HG03159 (cell line): ENCODE results near the gene GPX4.

Experiments used
- ATAC-seq: cut with Tn5 transposase; IDR thresholded peaks from one replicate; pipeline ENCODE4 v1.9.1; 2021; ENCODE audit warnings: mild to moderate bottlenecking, moderate library complexity; ENCODE audit not compliant: unreplicated experiment

Gene GPX4

DNA sequence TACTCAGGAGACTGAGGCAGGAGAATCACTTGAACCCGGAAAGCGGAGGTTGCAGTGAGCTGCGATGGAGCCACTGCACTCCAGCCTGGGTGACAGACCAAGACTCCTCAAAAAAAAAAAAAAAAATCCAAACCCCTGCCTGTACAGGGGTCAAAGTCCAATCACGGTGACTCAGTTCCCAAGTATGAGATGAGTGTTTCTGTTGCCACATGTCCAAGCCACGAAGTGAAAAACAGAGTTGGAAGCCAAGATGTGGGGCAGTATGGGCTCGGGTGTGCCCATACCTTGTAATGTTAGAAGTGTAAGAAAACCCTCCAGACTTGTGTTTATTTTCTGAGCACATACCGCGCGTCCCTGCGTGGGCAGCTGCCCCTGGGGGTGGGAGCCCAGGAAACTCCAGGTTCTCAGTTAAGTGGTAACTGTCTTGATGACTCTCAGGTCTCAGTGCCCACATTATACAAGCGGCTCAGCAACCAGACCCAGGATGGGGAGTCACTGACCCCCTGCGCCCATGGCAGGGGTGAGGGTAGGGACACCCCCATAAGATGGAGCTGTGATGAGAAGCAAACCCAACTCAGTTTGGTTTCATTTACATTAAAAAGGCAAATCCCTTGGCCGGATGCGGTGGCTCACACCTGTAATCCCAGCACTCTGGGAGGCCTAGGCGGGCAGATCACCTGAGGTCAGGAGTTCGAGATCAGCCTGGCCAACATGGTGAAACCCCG is 1.2 kb upstream of the GPX4 start:
- no peak for ATAC-seq

- no peak for ATAC-seq
Observed at GRCh38 chr19:1103132-1103707, 574 bp upstream of the GPX4 start.

DNA sequence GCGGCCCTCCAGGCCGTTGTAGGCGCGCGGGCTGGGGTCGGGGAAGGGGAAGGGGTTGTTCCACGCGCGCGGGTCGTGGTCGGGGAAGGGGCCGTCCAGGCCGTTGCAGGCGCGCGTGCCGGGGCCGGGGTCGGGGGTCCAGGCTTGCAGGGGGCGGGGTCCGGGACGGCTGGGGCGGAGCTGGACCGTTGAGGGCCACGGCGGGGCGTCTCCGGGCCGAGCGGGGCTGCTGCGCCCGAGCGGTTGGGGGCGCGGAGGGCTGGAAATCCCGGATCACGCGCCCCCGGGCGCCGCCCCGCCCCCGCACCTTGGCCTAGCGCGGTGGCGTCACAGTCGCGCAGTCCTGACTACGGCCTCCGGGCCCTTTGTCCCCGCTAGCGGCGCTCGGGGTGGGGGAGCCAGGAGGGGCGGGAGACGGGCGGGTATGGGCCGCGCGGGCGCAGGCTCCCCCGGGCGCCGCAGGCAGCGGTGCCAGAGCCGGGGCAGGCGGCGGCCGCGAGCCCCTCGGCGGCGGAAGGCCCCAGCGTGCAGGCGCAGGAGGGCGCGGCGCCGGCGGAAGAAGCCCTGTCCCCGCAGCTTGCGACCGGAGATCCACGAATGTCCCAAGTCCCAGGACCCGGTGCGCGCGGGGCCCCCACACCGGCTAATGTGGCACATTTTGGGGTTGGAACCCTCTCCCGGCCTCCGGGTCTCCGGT is 665 bp downstream of the GPX4 start:
- peak; percentile 38 for ATAC-seq

DNA sequence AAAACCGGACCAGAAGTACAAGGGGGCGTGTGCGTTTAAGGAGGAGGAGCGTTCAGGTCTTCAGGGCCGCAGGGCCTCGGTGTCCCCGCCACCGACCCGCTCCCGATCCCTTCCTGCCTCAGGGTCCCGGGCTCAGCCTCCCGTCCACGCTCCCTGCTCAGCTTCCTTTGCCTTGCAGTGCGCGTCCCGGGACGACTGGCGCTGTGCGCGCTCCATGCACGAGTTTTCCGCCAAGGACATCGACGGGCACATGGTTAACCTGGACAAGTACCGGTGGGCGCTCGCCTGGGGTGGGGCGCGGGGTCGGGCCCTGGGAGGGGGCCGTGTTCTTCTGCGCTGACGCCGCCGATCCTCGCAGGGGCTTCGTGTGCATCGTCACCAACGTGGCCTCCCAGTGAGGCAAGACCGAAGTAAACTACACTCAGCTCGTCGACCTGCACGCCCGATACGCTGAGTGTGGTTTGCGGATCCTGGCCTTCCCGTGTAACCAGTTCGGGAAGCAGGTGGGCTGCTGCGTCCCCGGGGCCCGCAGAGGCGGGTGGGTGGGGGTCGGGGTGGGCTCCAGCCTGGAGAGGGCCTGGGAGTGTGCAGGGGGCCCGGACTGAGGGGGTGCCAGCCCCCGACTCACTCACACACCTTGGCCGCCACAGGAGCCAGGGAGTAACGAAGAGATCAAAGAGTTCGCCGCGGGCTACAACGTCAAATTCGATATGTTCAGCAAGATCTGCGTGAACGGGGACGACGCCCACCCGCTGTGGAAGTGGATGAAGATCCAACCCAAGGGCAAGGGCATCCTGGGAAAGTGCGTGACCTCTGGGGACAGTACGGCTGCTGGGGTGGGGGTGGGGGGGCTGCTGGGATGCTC is 1.4 kb downstream of the GPX4 start:
- no peak for ATAC-seq

DNA sequence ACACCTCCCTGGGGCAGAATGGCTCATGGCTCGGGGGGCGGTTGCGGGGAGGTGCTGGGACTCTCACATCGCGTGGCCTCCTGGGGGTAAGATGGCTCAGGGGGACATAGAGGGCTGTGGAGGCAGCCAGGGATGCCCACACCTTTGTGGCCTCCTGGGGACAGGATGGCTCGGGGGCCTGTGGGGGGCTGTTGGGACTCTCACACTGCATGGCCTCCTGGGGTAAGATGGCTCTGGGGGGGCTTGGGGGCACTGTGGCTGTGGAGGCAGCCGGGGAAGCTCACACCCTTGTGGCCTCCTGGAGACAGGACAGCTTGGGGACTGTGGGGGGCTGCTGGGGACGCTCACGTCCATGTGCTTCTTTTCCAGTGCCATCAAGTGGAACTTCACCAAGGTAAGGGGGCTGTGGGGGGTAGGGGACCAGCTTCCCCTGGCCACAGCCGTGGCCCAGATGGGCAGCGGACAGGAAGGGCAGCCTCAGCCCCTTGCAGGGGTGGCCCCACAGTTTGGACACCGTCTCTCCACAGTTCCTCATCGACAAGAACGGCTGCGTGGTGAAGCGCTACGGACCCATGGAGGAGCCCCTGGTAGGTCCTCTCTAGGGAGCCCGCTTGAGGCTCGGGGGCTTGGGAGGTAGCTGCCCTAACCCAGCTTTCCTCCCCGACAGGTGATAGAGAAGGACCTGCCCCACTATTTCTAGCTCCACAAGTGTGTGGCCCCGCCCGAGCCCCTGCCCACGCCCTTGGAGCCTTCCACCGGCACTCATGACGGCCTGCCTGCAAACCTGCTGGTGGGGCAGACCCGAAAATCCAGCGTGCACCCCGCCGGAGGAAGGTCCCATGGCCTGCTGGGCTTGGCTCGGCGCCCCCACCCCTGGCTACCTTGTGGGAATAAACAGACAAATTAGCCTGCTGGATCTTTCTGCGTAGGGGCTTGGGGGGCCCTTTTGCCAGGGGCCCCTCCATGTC is 2.4 kb downstream of the GPX4 start:
- no peak for ATAC-seq

DNA sequence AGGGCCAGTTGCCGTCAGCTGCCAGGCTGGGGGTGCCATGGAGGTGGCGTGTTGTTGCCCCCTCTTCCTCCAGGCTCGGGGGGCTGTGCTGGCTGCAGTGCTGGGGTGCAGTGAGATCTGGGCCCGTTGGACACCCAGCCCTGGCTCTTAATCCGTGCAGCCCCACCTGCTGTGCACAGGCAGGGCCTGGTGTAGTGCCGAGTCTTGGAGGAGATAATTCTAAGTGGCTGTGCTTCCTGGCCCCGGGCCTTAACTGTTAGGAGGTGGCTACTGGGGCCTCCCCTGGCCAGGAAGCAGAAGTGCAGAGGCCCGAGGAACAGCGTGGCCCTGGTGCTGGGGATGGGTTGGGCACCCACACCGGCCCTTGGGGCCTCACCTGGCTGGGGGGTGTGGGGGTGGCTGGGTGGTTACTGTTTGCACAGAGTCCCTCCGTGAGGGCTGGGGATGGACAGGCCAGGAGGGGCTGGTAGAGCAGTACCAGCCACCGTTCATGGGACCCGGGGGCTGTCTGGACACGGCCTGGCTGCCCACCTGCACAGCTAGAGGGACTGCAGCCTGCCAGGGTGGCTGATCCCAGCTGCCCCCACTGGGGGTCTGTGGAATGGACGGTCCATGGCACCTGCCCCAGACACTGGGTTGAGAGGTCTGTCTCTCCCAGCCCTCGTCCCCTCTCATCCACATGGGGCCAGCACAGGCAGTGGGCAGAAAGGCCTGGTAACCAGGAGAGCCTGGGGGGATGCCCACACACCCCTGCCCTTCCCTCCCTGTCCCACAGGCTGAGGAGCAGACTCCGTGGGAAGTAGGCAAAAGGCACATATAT is 3.3 kb downstream of the GPX4 start:
- no peak for ATAC-seq

DNA sequence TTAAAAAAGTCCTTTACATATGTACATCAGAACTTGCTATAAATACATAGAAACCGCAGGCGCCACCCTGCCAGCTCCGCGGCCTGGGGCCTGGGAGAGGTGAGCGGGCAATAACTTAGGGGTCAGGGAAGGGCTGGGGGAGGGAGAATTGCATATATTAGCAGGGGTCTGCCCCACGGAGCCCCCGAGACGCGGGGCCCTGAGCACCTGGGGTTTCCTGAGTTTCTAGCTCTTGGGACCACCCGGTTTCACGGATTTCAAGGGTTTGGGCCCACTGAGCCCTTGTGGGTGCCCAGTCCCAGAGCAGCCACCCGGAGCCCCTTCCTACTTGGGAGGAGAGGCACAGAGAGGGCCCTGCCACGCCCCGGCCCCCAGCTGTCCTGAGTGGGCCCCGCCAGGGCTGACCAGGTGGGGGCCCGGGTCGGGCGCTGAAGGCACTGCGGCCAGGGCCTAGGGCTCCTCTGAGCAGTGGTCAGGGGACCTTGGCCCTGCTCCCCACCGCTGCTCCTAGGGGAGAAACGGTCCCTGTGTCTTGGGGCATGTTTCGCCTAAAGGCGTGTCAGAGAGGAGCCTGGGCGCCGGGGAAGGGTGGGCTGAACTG is 4.0 kb downstream of the GPX4 start:
- ATAC-seq = no peak

- no peak for ATAC-seq
Observed at GRCh38 chr19:1108291-1109031, 4.7 kb downstream of the GPX4 start.

- ATAC-seq = no peak
Observed at GRCh38 chr19:1109032-1109551, 5.3 kb downstream of the GPX4 start.

DNA sequence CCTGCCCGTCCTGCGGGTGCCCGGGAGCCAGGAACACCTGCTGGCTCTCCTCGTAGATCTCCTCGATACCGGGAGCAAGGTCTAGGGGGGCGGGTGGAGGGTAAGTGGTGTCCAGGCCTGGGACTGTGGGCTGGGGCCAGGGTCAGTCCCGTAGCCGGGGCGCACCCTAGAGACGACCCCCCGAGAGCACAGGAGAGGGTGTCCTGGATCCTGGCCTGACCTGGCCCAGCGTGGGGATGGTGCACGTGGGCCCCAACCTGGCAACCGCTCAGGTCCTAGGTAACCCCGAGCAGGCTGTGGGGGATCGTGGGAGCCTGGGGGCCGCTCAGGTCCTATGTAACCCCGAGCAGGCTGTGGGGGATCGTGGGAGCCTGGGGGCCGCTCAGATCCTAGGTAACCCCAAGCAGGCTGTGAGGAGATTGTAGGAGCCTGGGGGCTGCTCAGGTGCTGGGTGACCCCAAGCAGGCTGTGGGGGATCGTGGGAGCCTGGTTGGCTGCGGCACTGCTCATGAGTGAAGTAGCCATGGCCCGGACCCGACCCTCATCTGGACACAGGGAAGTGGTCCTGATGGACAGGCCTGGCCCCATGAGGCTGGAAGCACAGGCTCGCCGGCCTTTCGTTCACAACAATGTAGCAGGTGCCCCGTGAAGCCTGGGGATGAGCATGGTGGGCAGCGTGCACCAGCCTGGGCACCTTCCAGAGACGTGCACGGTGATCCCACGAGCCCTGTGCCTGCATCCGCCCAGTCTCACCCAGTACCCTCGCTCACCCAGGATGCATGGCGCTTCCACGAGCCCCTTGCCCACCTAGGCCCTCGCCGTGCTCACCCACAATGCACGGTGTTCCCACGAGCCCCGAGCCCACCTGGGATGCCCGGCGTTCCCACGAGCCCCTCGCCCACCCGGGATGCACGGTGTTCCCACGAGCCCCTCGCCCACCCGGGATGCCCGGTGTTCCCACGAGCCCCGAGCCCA is 6.2 kb downstream of the GPX4 start:
- ATAC-seq = no peak

- no peak for ATAC-seq
Observed at GRCh38 chr19:1110809-1111640, 7.2 kb downstream of the GPX4 start.

DNA sequence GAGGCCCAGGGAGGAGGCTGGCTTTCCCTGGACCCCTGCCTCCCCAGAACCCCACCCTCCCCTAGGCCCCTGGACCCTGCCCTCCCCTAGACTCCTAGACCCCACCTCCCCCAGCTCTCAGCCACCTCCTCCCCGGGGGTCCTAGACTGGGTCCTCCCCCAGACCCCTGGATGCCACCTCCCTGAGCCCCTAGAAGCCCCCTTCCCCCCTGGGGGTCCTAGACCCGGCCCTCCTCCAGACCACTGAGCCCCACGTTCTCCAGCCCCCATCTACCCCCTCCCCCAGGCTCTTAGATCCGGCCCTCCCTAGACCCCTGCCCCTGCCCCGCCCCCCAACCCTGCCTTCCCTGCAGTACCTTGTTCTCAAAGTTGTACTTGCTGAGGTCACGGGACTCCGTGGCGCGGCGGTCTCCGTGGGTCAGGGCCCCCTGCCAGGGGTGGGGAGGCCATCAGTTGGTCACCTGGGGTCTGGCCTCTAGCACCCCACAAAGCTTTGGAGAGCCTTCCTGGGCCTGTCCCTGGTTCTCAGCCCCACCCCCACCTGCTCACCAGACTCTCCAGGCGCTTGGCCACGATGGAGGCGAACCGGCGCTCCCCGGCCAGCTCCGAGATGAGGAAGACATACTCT is 8.0 kb downstream of the GPX4 start:
- no peak for ATAC-seq

DNA sequence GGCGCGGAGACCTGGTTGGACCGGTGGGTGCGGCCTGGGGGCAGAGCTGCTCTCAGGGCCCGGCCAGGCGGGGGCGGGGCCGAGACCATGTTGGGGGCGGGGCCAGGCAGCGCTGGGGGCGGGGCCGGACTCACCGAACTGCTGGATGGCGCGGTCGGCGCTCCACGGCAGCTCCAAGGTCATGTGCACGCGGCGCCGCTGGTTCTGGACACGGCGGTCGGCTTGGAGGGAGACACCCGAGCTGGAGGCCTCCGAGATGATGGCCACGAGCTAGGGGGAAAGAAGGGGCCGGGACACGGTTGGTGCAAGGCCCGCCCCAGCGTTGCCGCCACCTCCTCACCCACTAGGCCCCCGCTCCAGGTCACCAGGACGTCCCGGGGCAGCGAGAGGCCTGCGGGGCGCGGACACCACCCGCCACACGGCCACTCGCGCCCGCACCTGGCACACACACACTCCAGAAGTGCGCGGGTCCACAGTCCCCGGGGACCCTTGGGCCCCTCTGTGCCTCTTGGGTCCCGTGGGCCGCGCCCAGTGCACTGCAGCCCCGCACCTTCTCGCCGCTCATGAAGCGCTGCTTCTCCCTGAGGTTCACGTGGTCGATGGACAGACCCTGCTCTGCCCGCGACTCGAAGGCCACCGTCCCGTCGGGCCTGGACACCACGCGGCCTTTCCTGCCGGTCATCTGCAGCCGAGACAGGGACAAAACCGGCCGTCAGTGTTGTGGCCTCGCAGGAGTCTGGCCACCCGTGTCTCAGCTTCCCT is 8.7 kb downstream of the GPX4 start:
- no peak for ATAC-seq

GRCh38 chr19:1113030-1113985 is 9.5 kb downstream of the GPX4 start:
- peak; percentile 40 for ATAC-seq
